H9 (cell line): ENCODE data around the gene CALCA. TPM values are rescaled to one million over a fixed set of nuclear protein-coding genes. Genes with fewer than 3 reads are reported as not detected.

Experiments used
- DNase-seq: peaks from one replicate; pipeline ENCODE4 v3.0.0-alpha.2; 2017
- H2AFZ ChIP-seq: one replicate; pipeline ENCODE4 v1.6.1; 2013; ENCODE audit warnings: mild to moderate bottlenecking, low read length, control low read depth, moderate library complexity
- H2AK5ac ChIP-seq: 2 replicates; pipeline ENCODE4 v1.6.1; 2013; ENCODE audit warnings: low read length, control low read depth, mixed read lengths; ENCODE audit not compliant: insufficient read length
- H2BK120ac ChIP-seq: one replicate; pipeline ENCODE4 v1.6.1; 2013; ENCODE audit warnings: low read depth, mild to moderate bottlenecking, low read length, control low read depth, inconsistent platforms; ENCODE audit not compliant: poor library complexity, severe bottlenecking
- H2BK12ac ChIP-seq: 2 replicates; pipeline ENCODE4 v1.6.1; 2013; ENCODE audit warnings: low read length, control low read depth, mixed read lengths, low read depth; ENCODE audit not compliant: insufficient read length
- H2BK15ac ChIP-seq: 2 replicates; pipeline ENCODE4 v1.6.1; 2013; ENCODE audit warnings: low read depth, low read length, control low read depth
- H2BK20ac ChIP-seq: one replicate; pipeline ENCODE4 v1.6.1; 2013; ENCODE audit warnings: low read depth, mild to moderate bottlenecking, low read length, control low read depth, inconsistent platforms; ENCODE audit not compliant: poor library complexity, severe bottlenecking
- H2BK5ac ChIP-seq: 2 replicates; pipeline ENCODE4 v1.6.1; 2013; ENCODE audit warnings: low read length, control low read depth, mixed read lengths; ENCODE audit not compliant: insufficient read length
- H3K14ac ChIP-seq: 2 replicates; pipeline ENCODE4 v1.6.1; 2013; ENCODE audit warnings: low read length, control low read depth; ENCODE audit not compliant: insufficient read depth
- H3K18ac ChIP-seq: 2 replicates; pipeline ENCODE4 v1.6.1; 2013; ENCODE audit warnings: low read depth, mild to moderate bottlenecking, mixed read lengths, low read length, control low read depth; ENCODE audit not compliant: insufficient read length
- H3K23ac ChIP-seq: 2 replicates; pipeline ENCODE4 v1.6.1; 2013; ENCODE audit warnings: low read length, control low read depth, mixed read lengths, low read depth; ENCODE audit not compliant: insufficient read length
- H3K23me2 ChIP-seq: 2 replicates; pipeline ENCODE4 v1.6.1; 2013; ENCODE audit warnings: low read depth, mild to moderate bottlenecking, mixed read lengths, low read length, control low read depth; ENCODE audit not compliant: insufficient read length, poor library complexity, severe bottlenecking
- H3K27ac ChIP-seq: 2 replicates; pipeline ENCODE4 v1.5.1; 2013; ENCODE audit warnings: low read length, control low read depth, mixed read lengths, low read depth; ENCODE audit not compliant: insufficient read length
- H3K27me3 ChIP-seq: 2 replicates; pipeline ENCODE4 v1.6.1; 2013; ENCODE audit warnings: low read length, control low read depth, inconsistent platforms; ENCODE audit not compliant: insufficient read depth
- H3K4ac ChIP-seq: 2 replicates; pipeline ENCODE4 v1.6.1; 2013; ENCODE audit warnings: low read depth, mild to moderate bottlenecking, control low read depth, inconsistent platforms, low read length, moderate library complexity
- H3K4me1 ChIP-seq: 2 replicates; pipeline ENCODE4 v1.6.1; 2013; ENCODE audit warnings: low read length, control low read depth, inconsistent platforms; ENCODE audit not compliant: insufficient read depth
- H3K4me2 ChIP-seq: 2 replicates; pipeline ENCODE4 v1.6.1; 2013; ENCODE audit warnings: low read length, control low read depth, mixed read lengths; ENCODE audit not compliant: insufficient read length, insufficient read depth
- H3K56ac ChIP-seq: 2 replicates; pipeline ENCODE4 v1.6.1; 2013; ENCODE audit warnings: low read depth, mild to moderate bottlenecking, mixed read lengths, low read length, control low read depth; ENCODE audit not compliant: insufficient read length
- H3K79me1 ChIP-seq: 2 replicates; pipeline ENCODE4 v1.6.1; 2013; ENCODE audit warnings: low read depth, mild to moderate bottlenecking, moderate library complexity, low read length, control low read depth, inconsistent platforms; ENCODE audit not compliant: insufficient read depth, poor library complexity, severe bottlenecking
- H3K79me2 ChIP-seq: 2 replicates; pipeline ENCODE4 v1.6.1; 2013; ENCODE audit warnings: low read length, control low read depth, inconsistent platforms; ENCODE audit not compliant: insufficient read depth
- H3K9ac ChIP-seq: 2 replicates; pipeline ENCODE4 v1.6.1; 2013; ENCODE audit warnings: low read length, control low read depth, mixed read lengths; ENCODE audit not compliant: insufficient read length; ENCODE audit errors: extremely low read depth
- H3K9me3 ChIP-seq: one replicate; pipeline ENCODE4 v1.6.1; 2013; ENCODE audit warnings: low read depth, low read length, inconsistent platforms; ENCODE audit not compliant: control insufficient read depth
- H3T11ph ChIP-seq: one replicate; pipeline ENCODE4 v1.6.1; 2013; ENCODE audit warnings: mild to moderate bottlenecking, low read length, control low read depth, inconsistent platforms
- H4K20me1 ChIP-seq: one replicate; pipeline ENCODE4 v1.6.1; 2013; ENCODE audit not compliant: control insufficient read depth, insufficient read length, insufficient read depth
- H4K5ac ChIP-seq: 2 replicates; pipeline ENCODE4 v1.6.1; 2013; ENCODE audit warnings: low read depth, mild to moderate bottlenecking, mixed read lengths, low read length, control low read depth; ENCODE audit not compliant: insufficient read length
- H4K8ac ChIP-seq: replicated peaks from 2 replicates; pipeline ENCODE4 v1.6.1; 2013; ENCODE audit warnings: low read length, control low read depth, mixed read lengths, low read depth; ENCODE audit not compliant: insufficient read length
- H4K91ac ChIP-seq: 2 replicates; pipeline ENCODE4 v1.6.1; 2013; ENCODE audit warnings: low read depth, mild to moderate bottlenecking, moderate library complexity, mixed read lengths, low read length, control low read depth; ENCODE audit not compliant: insufficient read length
- H3K27ac Mint-ChIP-seq, 3 experiments: 2 replicates in 2 of 3; 3 replicates in 1 of 3; pipeline ENCODE4 v1.8.0; 2020 to 2021; ENCODE audit warnings: mixed read lengths in 3 of 3, mild to moderate bottlenecking in 1 of 3, moderate library complexity in 1 of 3
- H3K27me3 Mint-ChIP-seq: 2 replicates; pipeline ENCODE4 v1.8.0; 2021; ENCODE audit warnings: low read depth, mild to moderate bottlenecking, moderate library complexity, mixed read lengths
- H3K36me3 Mint-ChIP-seq, 3 experiments: 2 replicates in 2 of 3; 3 replicates in 1 of 3; pipeline ENCODE4 v1.8.0; 2020 to 2021; ENCODE audit warnings: low read depth in 3 of 3, mixed read lengths in 3 of 3; ENCODE audit not compliant: insufficient read depth in 1 of 3
- H3K4me1 Mint-ChIP-seq, 2 experiments: 2 replicates each; pipeline ENCODE4 v1.8.0; 2020; ENCODE audit warnings: mixed read lengths in 2 of 2
- H3K4me3 Mint-ChIP-seq, 2 experiments: 2 replicates in 1 of 2; 3 replicates in 1 of 2; pipeline ENCODE4 v1.8.0; 2020 to 2021; ENCODE audit warnings: mild to moderate bottlenecking in 2 of 2, mixed read lengths in 2 of 2, moderate library complexity in 1 of 2
- H3K9me3 Mint-ChIP-seq, 2 experiments: 2 replicates in 1 of 2; 3 replicates in 1 of 2; pipeline ENCODE4 v1.8.0; 2020; ENCODE audit warnings: mild to moderate bottlenecking in 2 of 2, mixed read lengths in 2 of 2, moderate library complexity in 1 of 2
- CTCF ChIP-seq: fragments of 200-600 bp; sonication (generic); conservative IDR thresholded peaks from 3 replicates; pipeline ENCODE4 v1.8.0; 2021; ENCODE audit warnings: antibody characterized with exemption, mild to moderate bottlenecking
- total RNA-seq: library from RNA; stranded (reverse); gene quantifications from 2 replicates; pipeline ENCODE4 v1.2.1, GENCODE V29; 2021

Gene CALCA
- total RNA-seq, 1 experiment from 2014 or later, result not detected

DNA sequence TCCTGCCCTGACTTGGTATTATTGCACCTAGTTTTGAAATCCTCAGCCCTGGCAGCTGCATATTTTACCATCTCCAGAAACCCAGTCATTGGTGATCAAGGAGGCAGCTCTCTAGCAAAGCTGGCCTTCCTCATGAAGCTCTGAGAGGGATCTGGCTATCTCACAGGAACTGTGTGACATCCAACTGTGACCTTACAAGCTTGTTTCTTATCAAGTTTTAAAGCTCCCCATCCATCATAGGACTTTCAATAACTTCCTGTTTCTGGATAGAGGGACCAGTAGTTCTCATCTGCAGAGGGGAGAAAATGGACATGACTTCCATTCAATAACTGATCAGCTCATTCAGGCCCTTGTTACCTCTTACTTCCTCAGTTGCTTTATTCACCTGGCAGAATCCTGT is 18.2 kb downstream of the CALCA start:
- Histone ChIP-seq H3K4me2 (no peak overlapping the region), H2BK15ac (no peak overlapping the region), H2BK120ac (no peak overlapping the region), H3K4me1 (no peaks in the 10 kb centered on the region), H3K14ac (no peak overlapping the region), H3K79me2 (no peaks in the 10 kb centered on the region), H4K5ac (no peak overlapping the region), H2BK5ac (no peak overlapping the region), H2BK12ac (no peak overlapping the region), H3K23ac (no peak overlapping the region), H3K27ac (no peak overlapping the region), H3K9me3 (no peaks in the 10 kb centered on the region), H3K23me2 (no peaks in the 10 kb centered on the region), H3K4ac (no peak overlapping the region), H2BK20ac (no peak overlapping the region), H3K79me1 (no peaks in the 10 kb centered on the region), H2AFZ (no peak overlapping the region), H4K20me1 (no peaks in the 10 kb centered on the region), H4K8ac (no peak overlapping the region), H3K9ac (no peak overlapping the region), H3T11ph (no peak overlapping the region), H3K27me3 (no peaks in the 10 kb centered on the region), H2AK5ac (no peak overlapping the region), H3K18ac (no peak overlapping the region), H3K56ac (no peak overlapping the region), H4K91ac (no peak overlapping the region)
- TF ChIP-seq CTCF, result no peak
- no peak for DNase-seq
- Mint-ChIP-seq H3K27me3 (peaks cover 4% of the 10 kb centered on the region; the same call in 1 of the 2 replicates), H3K9me3 (no peaks in the 10 kb centered on the region), H3K27ac (no peak overlapping the region), H3K4me1 (no peaks in the 10 kb centered on the region), H3K36me3 (no peaks in the 10 kb centered on the region), H3K4me3 (no peak overlapping the region)
